ENCODE data around the gene NAV3.

Gene NAV3

GRCh38 chr12:77830583-77831351 is at the start of gene NAV3:
Gene NAV3 (plus strand): TSS chr12:77830894. CDS start chr12:77831462, 568 bp downstream.
- no peak for DNase-seq (ENCODE audit: low spot score)

DNA sequence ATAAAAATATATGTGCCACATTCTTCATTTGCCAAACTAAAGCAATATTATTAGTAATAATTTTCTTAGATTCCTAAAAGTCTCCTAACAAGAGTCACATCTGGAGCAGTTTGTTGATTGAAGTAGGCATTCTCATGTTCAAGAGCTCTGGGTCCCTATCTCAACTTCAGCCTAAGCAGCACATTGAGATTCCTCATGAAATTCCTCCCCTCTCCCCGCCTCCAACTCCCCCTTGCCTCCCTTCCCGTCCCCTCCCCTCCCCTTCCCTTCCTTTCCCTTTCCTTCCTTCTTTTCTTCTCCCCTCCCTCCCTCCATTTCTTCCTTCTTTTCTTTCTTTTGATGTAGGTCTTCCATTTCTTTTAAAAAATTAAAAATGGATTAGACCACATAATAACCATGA is 48.7 kb upstream of the NAV3 start:
- DNase-seq (ENCODE audit: low spot score): no peak

GRCh38 chr12:77782766-77783165 is 47.9 kb upstream of the NAV3 start:
- no peak for DNase-seq (ENCODE audit: low spot score)

- no peak for DNase-seq (ENCODE audit: low spot score)
Observed at GRCh38 chr12:77785211-77785610, 45.5 kb upstream of the NAV3 start.

DNA sequence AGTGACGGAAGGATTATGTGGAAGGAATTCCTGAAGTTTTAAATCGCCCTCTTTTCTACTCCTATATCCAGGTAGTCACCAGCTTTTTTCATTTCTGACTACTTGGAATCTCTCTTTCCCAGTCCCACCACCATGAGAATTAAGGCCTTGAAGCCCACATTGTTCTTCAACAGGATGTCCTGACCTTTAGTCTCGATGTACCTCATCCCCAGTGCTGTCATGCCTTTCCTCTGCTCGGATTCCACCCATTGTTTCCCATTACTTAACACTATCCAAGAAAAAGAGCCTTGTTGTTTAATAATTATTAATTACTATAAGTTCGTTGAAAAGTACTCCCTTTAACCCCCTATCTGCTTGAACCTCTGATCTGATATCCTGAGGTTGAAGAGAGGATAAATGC is 44.0 kb upstream of the NAV3 start:
- DNase-seq (ENCODE audit: low spot score): no peak

- no peak for DNase-seq (ENCODE audit: low spot score)
Observed at GRCh38 chr12:77788231-77789168, 42.2 kb upstream of the NAV3 start.

DNA sequence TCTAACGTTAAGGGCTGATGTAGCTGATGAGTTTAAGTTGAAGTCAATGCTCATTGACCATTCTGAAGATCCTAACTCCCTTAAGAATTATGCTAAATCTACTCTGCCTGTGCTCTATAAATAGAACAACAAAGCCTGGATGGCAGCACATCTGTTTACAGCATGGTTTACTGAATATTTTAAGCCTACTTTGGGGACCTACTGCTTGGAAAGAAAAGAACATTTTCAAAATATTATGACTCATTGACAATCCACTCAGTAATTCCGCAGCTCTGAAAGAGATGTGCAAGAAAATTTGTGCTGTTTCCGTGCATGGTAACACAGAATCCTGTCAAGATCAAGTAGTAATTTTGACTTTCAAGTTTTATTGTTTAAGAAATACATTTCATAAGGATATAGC is 35.0 kb upstream of the NAV3 start:
- no peak for DNase-seq (ENCODE audit: low spot score)

DNA sequence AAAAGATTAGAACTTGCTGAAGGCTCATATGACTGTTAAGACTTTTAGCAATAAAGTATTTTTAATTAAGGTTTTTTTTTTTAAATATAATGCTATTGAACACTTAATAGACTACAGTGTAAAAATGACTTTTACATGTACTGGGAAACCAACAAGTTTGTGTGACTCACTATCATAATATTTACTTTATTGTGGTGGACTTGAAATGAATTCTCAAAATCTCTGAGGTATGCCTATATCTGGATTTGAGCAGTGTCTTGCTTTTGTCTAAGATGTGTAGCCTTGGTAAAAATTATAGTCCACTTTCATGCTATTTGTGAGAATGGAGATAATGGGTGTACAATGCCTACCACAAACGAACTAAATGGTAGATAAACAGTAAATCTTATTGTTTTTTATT is 33.9 kb upstream of the NAV3 start:
- DNase-seq (ENCODE audit: low spot score): no peak

DNA sequence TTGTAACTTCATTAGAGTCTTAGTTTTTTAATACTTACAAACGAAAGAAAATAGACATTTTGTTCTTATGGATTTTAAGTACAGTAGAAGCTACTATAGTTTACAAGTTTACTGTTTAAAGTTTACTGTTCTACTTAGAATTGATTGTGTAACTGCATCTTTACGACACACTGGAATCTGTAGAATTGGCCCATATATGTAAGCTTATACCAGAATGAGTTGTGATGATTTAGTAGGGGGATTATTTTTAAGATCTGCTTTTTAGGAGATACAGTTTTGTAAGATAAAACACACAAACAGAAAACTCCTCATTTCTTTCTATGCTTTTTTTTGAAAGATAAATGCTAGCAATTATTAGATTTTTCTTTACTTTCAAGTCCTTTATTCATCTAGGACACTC is 30.2 kb upstream of the NAV3 start:
- no peak for DNase-seq (ENCODE audit: low spot score)

DNA sequence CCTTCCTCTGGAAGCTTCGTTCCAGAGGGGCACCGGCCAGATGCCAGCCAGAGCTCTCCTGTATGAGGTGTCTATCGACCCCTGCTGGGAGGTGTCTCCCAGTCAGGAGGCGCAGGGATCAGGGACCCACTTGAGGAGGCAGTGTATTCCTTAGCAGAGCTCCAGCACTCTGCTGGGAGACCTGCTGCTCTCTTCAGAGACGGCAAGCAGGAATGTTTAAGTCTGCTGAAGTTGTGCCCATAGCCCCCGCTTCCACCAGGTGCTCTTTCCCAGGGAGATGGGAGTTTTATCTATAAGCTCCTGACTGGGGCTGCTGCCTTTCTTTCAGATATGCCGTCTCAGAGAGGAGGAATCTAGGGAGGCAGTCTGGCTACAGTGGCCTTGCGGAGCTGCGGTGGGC is 22.2 kb upstream of the NAV3 start:
- DNase-seq (ENCODE audit: low spot score): no peak

- no peak for DNase-seq (ENCODE audit: low spot score)
Observed at GRCh38 chr12:77813558-77813957, 17.1 kb upstream of the NAV3 start.

DNA sequence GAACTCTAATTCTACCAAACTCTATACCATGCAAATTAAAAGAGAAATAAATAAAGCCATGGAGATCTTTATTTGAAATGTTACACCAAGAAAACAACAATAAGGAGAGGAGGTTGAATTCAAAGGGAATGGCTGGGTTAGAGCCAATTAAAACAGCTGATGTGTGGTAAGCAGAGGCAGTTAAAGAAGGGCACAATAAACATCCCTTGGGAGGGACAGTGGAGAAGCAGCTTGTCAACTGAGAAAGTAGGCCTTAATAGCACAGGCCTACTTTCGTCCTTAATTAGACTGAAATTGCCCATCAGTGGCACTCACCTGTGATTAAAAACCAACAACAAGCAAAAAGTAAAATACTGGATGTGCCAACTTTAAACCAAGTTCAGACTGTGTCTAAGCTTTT is 16.3 kb upstream of the NAV3 start:
- DNase-seq (ENCODE audit: low spot score): no peak

DNA sequence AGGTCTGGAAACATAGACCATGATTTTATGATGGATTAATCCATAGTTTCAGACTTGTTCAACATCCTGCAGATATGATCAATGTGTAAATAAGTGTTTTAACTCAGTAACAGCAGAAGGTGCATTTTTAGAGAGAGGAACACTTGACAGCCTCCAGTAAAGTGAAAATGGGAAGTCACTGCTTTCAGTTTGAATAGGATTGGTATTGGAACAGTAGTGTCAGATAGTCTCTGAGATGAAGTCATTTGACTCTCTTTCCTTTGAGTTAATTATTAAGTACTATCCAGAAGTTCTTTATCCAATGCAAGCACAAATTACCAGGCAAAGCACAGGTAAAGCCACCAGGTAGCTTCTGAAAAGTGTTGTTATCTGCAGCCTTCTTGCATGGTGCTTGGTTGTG is 14.5 kb upstream of the NAV3 start:
- DNase-seq (ENCODE audit: low spot score): no peak

- DNase-seq (ENCODE audit: low spot score): no peak
Observed at GRCh38 chr12:77817276-77817675, 13.4 kb upstream of the NAV3 start.

- no peak for DNase-seq (ENCODE audit: low spot score)
Observed at GRCh38 chr12:77818351-77818750, 12.3 kb upstream of the NAV3 start.

GRCh38 chr12:77821699-77822203 is 8.9 kb upstream of the NAV3 start:
- no peak for DNase-seq (ENCODE audit: low spot score)

DNA sequence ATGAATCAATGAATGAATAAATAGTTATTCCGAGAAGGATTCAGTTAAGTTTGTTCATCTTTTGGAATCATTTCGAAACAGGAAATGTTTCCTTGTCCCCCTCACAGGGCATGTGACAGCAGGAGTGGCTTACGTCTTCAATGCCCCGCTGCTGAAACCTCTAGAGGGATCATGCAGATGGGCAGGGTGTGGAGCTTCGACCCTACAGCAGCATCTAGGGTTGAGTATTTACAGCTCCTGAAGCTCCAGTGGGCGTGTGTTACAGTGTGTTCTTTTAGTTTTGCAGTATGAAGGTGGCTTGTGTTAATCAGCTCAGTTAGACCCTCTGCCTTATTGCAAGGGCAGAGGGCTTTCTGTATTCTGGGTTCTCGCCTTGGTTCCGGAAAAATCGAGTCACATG is 2.6 kb downstream of the NAV3 start:
- DNase-seq (ENCODE audit: low spot score): no peak

DNA sequence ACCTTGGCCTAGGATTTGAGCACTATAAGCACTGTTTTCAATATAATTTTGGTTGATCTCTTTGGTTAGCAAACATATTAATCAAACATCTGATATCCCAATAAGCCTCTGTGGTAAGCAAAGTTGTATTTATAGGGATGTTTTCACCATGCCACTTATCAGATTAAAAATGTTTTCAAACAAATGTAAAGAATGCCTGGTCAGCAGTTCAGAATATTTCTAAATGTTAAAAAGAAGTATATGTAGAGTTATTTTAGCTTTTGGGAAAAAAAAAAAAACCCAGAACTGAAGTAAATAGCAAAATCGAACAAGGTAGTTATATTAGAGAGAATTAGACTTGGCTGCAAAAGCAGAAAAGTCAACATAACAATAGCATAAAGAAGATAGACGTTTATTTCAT is 3.9 kb downstream of the NAV3 start:
- DNase-seq (ENCODE audit: low spot score): no peak

DNA sequence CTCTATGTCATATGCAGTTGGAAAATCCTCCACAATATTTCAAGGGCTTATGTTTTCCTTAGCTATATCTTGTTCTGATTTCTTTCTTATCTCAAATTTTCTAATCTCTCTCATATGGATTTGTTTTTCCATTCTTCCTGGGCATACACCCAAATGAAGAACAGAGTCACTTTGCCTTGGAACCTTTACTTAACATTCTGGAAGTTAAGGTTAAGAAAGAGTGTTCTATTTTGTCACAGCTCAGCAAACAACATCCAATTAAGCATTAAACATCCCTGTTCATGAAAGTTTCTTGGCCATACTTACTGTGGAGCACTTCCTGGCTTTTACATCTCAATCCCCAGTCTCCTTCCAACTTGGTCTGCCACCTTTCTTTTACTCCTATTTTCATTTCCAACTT is 5.3 kb downstream of the NAV3 start:
- no peak for DNase-seq (ENCODE audit: low spot score)

- no peak for DNase-seq (ENCODE audit: low spot score)
Observed at GRCh38 chr12:77837876-77838291, 7.2 kb downstream of the NAV3 start.

- DNase-seq (ENCODE audit: low spot score): no peak
Observed at GRCh38 chr12:77841521-77841920, 10.8 kb downstream of the NAV3 start.

GRCh38 chr12:77842430-77842829 is 11.7 kb downstream of the NAV3 start:
- no peak for DNase-seq (ENCODE audit: low spot score)

- DNase-seq (ENCODE audit: low spot score): peak; percentile 26
Observed at GRCh38 chr12:77845831-77846230, 15.1 kb downstream of the NAV3 start.

All from RKO (cell line).